Measurements from ENCODE around the gene ULK4.

Gene ULK4

GRCh38 chr3:41260063-41260450 is 701.8 kb downstream of the ULK4 start:
- DNase-seq (ENCODE audit: low read depth) = no peak

GRCh38 chr3:41259449-41260062 is 702.3 kb downstream of the ULK4 start:
- DNase-seq (ENCODE audit: low read depth) = peak; percentile 82

- DNase-seq (ENCODE audit: low read depth) = no peak
Observed at GRCh38 chr3:41258239-41258800, 703.6 kb downstream of the ULK4 start.

DNA sequence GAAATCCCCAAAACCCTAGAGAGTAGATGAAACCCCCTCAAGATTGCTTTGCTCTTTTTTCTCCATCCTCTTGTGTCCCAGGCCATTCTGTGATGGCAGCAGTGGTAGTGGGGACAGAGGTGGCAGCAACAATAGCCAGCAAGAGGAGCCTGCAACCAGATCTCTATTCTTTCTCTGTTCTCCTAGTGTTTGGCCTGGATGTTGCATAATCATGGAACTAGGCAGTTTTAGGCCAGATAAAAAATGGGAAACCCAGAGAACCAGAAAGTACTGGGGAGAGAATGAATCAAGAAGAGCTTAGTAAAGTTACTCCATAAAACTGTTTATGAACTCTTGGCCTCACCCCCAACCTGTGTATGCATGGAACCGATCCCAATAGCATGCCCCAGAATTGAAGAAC is 710.3 kb downstream of the ULK4 start:
- DNase-seq (ENCODE audit: low read depth) = no peak

DNA sequence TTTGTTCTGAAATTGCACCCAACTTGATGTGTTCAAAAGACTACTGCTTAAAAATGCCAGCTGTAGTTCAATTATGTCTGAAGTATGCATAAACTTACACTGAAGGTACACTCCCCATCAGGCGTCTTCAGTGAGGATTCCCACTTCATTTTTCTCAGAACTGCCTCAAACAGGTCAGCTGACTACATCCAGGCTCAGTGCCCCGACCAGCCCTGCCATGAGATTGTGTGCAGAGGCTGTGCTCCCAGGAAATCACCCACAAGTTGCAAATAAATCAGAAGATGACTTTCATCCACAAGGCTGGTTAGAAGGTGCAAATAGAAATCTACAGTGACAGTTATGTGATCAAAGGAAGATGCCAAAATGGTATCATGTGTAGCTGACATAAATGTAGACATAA is 711.1 kb downstream of the ULK4 start:
- no peak for DNase-seq (ENCODE audit: low read depth)

GRCh38 chr3:41249318-41249717 is 712.6 kb downstream of the ULK4 start:
- no peak for DNase-seq (ENCODE audit: low read depth)

- peak; percentile 20 for DNase-seq (ENCODE audit: low read depth)
Observed at GRCh38 chr3:41248525-41248924, 713.4 kb downstream of the ULK4 start.

- DNase-seq (ENCODE audit: low read depth) = no peak
Observed at GRCh38 chr3:41247055-41248004, 714.6 kb downstream of the ULK4 start.

- DNase-seq (ENCODE audit: low read depth) = no peak
Observed at GRCh38 chr3:41244620-41245336, 717.1 kb downstream of the ULK4 start.

DNA sequence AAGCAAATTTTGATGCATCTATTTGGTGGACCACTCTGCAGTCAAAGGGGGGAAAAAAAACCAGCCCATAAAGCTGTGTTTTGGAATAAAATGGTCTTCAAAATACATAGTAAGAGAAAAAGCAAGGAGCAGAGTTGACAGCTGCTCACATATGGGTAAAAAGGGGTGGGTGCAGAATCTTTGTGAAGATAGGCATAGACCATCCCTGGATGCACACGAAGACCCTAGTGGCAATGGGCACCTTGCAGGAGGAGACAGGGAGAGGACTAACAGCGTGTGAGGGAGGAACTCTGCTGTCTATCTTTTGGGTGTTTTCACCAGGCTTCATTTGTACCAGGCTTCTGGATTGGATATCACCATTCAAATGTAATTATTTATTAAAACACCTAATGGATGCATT is 718.7 kb downstream of the ULK4 start:
- no peak for DNase-seq (ENCODE audit: low read depth)

GRCh38 chr3:41241800-41242571 is 719.9 kb downstream of the ULK4 start:
- no peak for DNase-seq (ENCODE audit: low read depth)

- no peak for DNase-seq (ENCODE audit: low read depth)
Observed at GRCh38 chr3:41241161-41241560, 720.7 kb downstream of the ULK4 start.

DNA sequence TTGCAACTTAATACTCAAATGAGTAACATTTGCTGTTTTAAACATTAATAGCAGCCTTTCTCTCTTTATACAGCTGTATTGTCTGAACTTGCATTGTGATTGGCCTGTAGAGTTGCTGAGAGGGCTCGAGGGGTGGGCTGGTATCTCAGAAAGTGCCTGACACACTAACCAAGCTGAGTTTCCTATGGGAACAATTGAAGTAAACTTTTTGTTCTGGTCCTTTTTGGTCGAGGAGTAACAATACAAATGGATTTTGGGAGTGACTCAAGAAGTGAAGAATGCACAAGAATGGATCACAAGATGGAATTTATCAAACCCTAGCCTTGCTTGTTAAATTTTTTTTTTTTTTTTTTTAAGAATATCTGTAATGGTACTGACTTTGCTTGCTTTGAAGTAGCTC is 722.3 kb downstream of the ULK4 start:
- DNase-seq (ENCODE audit: low read depth) = peak; percentile 29

GRCh38 chr3:41237907-41238306 is 724.0 kb downstream of the ULK4 start:
- no peak for DNase-seq (ENCODE audit: low read depth)

GRCh38 chr3:41236228-41236627 is 725.7 kb downstream of the ULK4 start:
- DNase-seq (ENCODE audit: low read depth) = no peak

DNA sequence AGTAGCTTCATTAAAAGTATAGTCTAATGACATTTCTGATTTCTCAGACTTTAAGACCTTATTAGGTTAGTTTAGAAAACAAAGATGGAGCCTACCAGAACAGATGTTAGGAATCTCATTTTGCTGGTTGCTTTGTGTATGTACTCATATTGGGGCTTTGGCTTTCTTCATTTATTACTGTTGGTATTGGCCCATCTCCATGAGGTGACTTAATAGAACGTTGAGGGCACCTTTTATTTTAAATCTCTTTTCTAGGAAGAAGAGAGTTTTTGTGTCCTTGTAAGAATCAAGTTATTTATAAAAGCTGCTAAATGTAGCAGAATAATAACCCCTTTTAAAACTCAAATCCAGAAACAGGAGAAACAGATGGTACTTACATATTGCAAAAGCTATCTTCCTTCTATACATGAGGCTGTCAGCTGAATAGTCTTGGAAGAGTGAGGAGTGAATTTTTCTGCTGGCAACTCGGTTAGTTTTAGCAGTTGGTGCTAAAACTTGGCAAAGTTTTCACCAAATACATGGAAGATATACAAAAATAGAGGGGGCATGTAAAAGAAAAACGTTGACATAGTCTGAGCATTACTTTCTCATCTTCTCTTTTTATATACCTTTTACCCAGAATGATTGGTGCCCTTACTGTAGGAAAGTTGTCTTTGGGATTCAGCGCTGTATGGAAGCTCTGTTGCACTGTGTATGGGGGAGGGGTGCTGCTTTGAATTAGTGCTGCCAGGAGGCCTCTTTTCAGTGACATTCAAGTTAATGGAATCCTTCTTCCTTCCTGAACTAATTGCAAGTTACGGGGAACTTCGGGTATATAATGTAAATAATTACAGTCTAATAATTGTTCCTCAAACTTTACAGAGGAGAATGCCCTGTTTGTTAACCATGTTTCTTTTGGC is 726.8 kb downstream of the ULK4 start:
- DNase-seq (ENCODE audit: low read depth) = peak; percentile 20

DNA sequence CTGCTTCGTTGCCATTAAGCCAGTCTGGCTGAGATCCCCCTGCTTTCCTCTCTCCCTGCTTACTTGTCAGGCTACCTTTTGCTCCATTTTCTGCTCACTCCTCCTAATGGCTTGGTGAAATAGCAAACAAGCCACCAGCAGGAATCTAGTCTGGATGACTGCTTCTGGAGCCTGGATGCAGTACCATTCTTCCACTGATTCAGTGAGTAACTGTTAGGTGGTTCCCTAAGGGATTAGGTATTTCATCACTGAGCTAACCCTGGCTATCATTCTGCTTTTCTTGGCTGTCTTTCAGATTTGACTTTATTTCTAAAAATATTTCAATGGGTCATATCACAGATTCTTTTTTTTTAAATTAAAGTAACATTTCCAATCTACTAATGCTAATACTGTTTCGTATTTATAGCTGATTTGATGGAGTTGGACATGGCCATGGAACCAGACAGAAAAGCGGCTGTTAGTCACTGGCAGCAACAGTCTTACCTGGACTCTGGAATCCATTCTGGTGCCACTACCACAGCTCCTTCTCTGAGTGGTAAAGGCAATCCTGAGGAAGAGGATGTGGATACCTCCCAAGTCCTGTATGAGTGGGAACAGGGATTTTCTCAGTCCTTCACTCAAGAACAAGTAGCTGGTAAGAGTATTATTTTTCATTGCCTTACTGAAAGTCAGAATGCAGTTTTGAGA is 737.6 kb downstream of the ULK4 start:
- peak; percentile 82 for DNase-seq (ENCODE audit: low read depth)

DNA sequence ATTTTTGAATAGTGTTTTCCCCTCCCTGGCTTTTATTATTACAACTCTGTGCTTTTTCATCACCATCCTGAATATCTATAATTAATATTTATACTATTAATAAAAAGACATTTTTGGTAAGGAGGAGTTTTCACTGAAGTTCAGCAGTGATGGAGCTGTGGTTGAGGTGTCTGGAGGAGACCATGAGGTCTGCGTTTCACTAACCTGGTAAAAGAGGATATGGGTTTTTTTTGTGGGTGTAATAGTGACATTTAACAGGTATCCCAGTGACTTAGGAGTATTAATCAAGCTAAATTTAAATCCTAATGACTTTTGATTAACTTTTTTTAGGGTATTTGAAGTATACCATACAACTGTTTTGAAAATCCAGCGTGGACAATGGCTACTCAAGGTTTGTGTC is 738.2 kb downstream of the ULK4 start:
- DNase-seq (ENCODE audit: low read depth) = no peak

DNA sequence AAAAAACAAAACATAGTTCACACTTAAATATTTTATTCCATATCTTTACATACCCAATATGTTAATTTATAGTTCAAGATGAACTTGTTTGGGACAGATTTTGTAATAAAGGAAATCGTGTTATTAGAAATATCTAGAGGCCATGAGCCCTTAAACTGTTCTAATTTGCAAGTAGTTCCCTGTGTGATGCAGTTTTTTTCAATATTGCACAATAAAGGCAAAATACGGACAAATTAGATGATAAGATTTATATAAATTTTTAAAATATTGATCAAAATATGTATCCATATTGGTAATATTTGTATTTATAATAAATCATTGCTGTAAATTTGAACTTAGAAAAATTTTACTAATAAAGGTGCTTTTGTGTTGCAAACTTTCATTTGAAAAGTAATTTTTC is 738.8 kb downstream of the ULK4 start:
- no peak for DNase-seq (ENCODE audit: low read depth)

GRCh38 chr3:41222501-41222900 is 739.4 kb downstream of the ULK4 start:
- no peak for DNase-seq (ENCODE audit: low read depth)

All from EH (cell line).